Mammary epithelial cell (primary cell): Measurements from ENCODE around the gene TFCP2L1.

Experiments
- EZH2 ChIP-seq: IDR thresholded peaks from 2 replicates; pipeline ENCODE4 v1.6.1; 2012; ENCODE audit warnings: low read length, inconsistent platforms, borderline replicate concordance
- TF ChIP-seq, protein P1 (sequence below), 2 donors: IDR thresholded peaks in 1 of 2; conservative IDR thresholded peaks in 1 of 2; 2 replicates each; pipeline ENCODE4 v1.5.1; 2011 to 2012; ENCODE audit warnings: inconsistent platforms in 2 of 2, low read length in 2 of 2, mild to moderate bottlenecking in 2 of 2, control low read depth in 1 of 2, low read depth in 1 of 2; ENCODE audit not compliant: insufficient read depth in 1 of 2; ENCODE audit errors: extremely low read depth in 1 of 2

DNA sequence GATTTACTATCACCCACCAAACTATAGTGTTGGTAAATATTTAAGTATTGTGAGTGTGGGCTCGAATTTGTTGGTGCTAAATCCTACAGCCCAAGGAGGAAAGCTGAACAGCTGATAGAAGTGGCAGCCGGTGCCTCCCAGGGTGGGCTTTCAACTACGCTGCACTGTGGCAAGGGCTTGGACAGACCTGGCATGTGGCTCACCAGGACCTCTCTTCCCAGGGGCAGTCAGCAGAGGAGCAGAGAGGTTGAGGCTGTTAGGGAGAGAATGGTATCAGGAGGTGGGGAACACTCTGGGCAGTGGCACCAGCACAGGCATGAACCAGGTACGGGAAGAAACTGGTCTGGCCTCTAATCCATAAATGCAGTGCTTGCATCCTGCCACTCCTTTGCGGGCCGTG is 44.6 kb downstream of the TFCP2L1 start:
- TF ChIP-seq, protein P1, sequence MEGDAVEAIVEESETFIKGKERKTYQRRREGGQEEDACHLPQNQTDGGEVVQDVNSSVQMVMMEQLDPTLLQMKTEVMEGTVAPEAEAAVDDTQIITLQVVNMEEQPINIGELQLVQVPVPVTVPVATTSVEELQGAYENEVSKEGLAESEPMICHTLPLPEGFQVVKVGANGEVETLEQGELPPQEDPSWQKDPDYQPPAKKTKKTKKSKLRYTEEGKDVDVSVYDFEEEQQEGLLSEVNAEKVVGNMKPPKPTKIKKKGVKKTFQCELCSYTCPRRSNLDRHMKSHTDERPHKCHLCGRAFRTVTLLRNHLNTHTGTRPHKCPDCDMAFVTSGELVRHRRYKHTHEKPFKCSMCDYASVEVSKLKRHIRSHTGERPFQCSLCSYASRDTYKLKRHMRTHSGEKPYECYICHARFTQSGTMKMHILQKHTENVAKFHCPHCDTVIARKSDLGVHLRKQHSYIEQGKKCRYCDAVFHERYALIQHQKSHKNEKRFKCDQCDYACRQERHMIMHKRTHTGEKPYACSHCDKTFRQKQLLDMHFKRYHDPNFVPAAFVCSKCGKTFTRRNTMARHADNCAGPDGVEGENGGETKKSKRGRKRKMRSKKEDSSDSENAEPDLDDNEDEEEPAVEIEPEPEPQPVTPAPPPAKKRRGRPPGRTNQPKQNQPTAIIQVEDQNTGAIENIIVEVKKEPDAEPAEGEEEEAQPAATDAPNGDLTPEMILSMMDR (conservative IDR thresholded peaks at IDR 0.05 in 1 of 2, IDR thresholded peaks at IDR 0.05 in 1 of 2; ENCODE audit: extremely low read depth in 1 of 2, insufficient read depth in 1 of 2, low read depth in 1 of 2, low read length in 2 of 2), result no peak
- no peak for TF ChIP-seq EZH2
